Keratinocyte (primary cell): ENCODE measurements around the gene MXD3.

Experiments
- EZH2 ChIP-seq: IDR thresholded peaks from one replicate; pipeline ENCODE4 v1.6.1; 2012; ENCODE audit warnings: inconsistent platforms, mild to moderate bottlenecking, low read length, moderate library complexity
- TF ChIP-seq, protein P1 (sequence below), 3 experiments: IDR thresholded peaks in 1 of 3; conservative IDR thresholded peaks in 1 of 3; optimal IDR thresholded peaks in 1 of 3; 2 replicates in 2 of 3; 3 replicates in 1 of 3; pipeline versions ENCODE3 to v1.5.1; 2011; ENCODE audit warnings: low read length in 3 of 3, mild to moderate bottlenecking in 3 of 3, moderate library complexity in 2 of 3, control low read depth in 1 of 3, inconsistent platforms in 1 of 3; ENCODE audit not compliant: insufficient read depth in 2 of 3; ENCODE audit errors: extremely low read depth in 1 of 3

GRCh38 chr5:177328545-177329231, 17.0 kb upstream of the MXD3 start:
- TF ChIP-seq, protein P1, sequence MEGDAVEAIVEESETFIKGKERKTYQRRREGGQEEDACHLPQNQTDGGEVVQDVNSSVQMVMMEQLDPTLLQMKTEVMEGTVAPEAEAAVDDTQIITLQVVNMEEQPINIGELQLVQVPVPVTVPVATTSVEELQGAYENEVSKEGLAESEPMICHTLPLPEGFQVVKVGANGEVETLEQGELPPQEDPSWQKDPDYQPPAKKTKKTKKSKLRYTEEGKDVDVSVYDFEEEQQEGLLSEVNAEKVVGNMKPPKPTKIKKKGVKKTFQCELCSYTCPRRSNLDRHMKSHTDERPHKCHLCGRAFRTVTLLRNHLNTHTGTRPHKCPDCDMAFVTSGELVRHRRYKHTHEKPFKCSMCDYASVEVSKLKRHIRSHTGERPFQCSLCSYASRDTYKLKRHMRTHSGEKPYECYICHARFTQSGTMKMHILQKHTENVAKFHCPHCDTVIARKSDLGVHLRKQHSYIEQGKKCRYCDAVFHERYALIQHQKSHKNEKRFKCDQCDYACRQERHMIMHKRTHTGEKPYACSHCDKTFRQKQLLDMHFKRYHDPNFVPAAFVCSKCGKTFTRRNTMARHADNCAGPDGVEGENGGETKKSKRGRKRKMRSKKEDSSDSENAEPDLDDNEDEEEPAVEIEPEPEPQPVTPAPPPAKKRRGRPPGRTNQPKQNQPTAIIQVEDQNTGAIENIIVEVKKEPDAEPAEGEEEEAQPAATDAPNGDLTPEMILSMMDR (optimal IDR thresholded peaks at IDR 0.05 in 1 of 3, IDR thresholded peaks at IDR 0.05 in 1 of 3, conservative IDR thresholded peaks at IDR 0.05 in 1 of 3; ENCODE audit: extremely low read depth in 1 of 3, insufficient read depth in 2 of 3, low read length in 3 of 3) = no peak
- TF ChIP-seq EZH2 = no peak
